HG02970 (cell line): ENCODE results near the gene GPC1.

Experiments used
- ATAC-seq: cut with Tn5 transposase; IDR thresholded peaks from one replicate; pipeline ENCODE4 v1.9.1; 2021; ENCODE audit warnings: mild to moderate bottlenecking, moderate library complexity, moderate number of reproducible peaks; ENCODE audit not compliant: unreplicated experiment, low FRiP score

The GPC1 gene

GRCh38 chr2:240463866-240464481, 28.5 kb downstream of the GPC1 start:
- ATAC-seq: no peak

- no peak for ATAC-seq
Measured at GRCh38 chr2:240464514-240465241, 29.2 kb downstream of the GPC1 start.

- ATAC-seq: no peak
Measured at GRCh38 chr2:240465268-240465764, 29.9 kb downstream of the GPC1 start.

GRCh38 chr2:240465765-240466578, 30.5 kb downstream of the GPC1 start:
- no peak for ATAC-seq

- ATAC-seq: no peak
Measured at GRCh38 chr2:240466579-240467148, 31.2 kb downstream of the GPC1 start.

- no peak for ATAC-seq
Measured at GRCh38 chr2:240467149-240467642, 31.7 kb downstream of the GPC1 start.

GRCh38 chr2:240467659-240468302, 32.3 kb downstream of the GPC1 start:
- no peak for ATAC-seq

GRCh38 chr2:240468303-240469238, 33.1 kb downstream of the GPC1 start:
- no peak for ATAC-seq

- no peak for ATAC-seq
Measured at GRCh38 chr2:240469239-240469636, 33.8 kb downstream of the GPC1 start.

GRCh38 chr2:240469740-240470139, 34.3 kb downstream of the GPC1 start:
- no peak for ATAC-seq

- no peak for ATAC-seq
Measured at GRCh38 chr2:240472078-240472790, 36.8 kb downstream of the GPC1 start.

GRCh38 chr2:240473211-240473610, 37.7 kb downstream of the GPC1 start:
- ATAC-seq: no peak

- ATAC-seq: no peak
Measured at GRCh38 chr2:240477916-240478315, 42.5 kb downstream of the GPC1 start.

GRCh38 chr2:240478346-240479110, 43.1 kb downstream of the GPC1 start:
- ATAC-seq: no peak

GRCh38 chr2:240479111-240479501, 43.6 kb downstream of the GPC1 start:
- ATAC-seq: no peak

- ATAC-seq: no peak
Measured at GRCh38 chr2:240480834-240481623, 45.6 kb downstream of the GPC1 start.

GRCh38 chr2:240481720-240482119, 46.3 kb downstream of the GPC1 start:
- no peak for ATAC-seq
